SK-N-MC (cell line): ENCODE data around the gene DCP2.

Experiments used
- DNase-seq: peaks from one replicate; pipeline ENCODE4 v3.0.0-alpha.2; 2011; ENCODE audit warnings: low read depth, low spot score
- H3K27ac ChIP-seq: fragments of 200-600 bp; sonication (generic); 2 replicates; pipeline ENCODE4 v1.5.1; 2016; ENCODE audit warnings: mixed run types
- H3K36me3 ChIP-seq: fragments of 200-600 bp; sonication (generic); 2 replicates; pipeline ENCODE4 v1.6.1; 2017; ENCODE audit warnings: antibody characterized with exemption, low read length, mixed read lengths; ENCODE audit not compliant: insufficient read depth
- H3K4me3 ChIP-seq: fragments of 200-600 bp; sonication (generic); 2 replicates; pipeline ENCODE4 v1.5.1; 2016
- H3K9ac ChIP-seq: fragments of 200-600 bp; sonication (generic); 2 replicates; pipeline ENCODE4 v1.8.0; 2017; ENCODE audit warnings: mixed run types, mixed read lengths; ENCODE audit not compliant: insufficient read length
- H3K9me3 ChIP-seq: fragments of 200-600 bp; sonication (generic); 2 replicates; pipeline ENCODE4 v1.6.1; 2017; ENCODE audit warnings: low read depth, mild to moderate bottlenecking, antibody characterized with exemption, low read length, moderate library complexity, mixed read lengths
- EZH2 ChIP-seq: fragments of 200-600 bp; sonication (generic); IDR thresholded peaks from one replicate; pipeline ENCODE4 v1.6.1; 2017; ENCODE audit warnings: antibody characterized with exemption
- FOXP2 ChIP-seq: optimal IDR thresholded peaks from 2 replicates; pipeline ENCODE3; 2011; ENCODE audit warnings: mild to moderate bottlenecking, moderate library complexity; ENCODE audit not compliant: insufficient read depth; ENCODE audit errors: extremely low read length, control extremely low read depth
- POLR2AphosphoS5 ChIP-seq: IDR thresholded peaks from 2 replicates; pipeline ENCODE4 v1.6.1; 2012; ENCODE audit warnings: mild to moderate bottlenecking, low read depth, low read length, borderline replicate concordance

The DCP2 gene

GRCh38 chr5:113040672-113041260 is 64.2 kb downstream of the DCP2 start:
- Histone ChIP-seq H3K4me3 (no peak overlapping the region), H3K9me3 (no peaks in the 10 kb centered on the region), H3K36me3 (no peaks in the 10 kb centered on the region), H3K9ac (no peak overlapping the region), H3K27ac (no peak overlapping the region)
- no peak for DNase-seq
- no peak for TF ChIP-seq EZH2
- no peak for TF ChIP-seq POLR2AphosphoS5
- no peak for TF ChIP-seq FOXP2

GRCh38 chr5:113042491-113043243 is 66.1 kb downstream of the DCP2 start:
- Histone ChIP-seq H3K36me3 (no peaks in the 10 kb centered on the region), H3K9me3 (no peaks in the 10 kb centered on the region), H3K4me3 (no peak overlapping the region), H3K9ac (no peak overlapping the region), H3K27ac (no peak overlapping the region)
- TF ChIP-seq EZH2 (no peak), POLR2AphosphoS5 (no peak), FOXP2 (no peak)
- no peak for DNase-seq

- no peak for DNase-seq
- no peak overlapping the region for H3K9ac ChIP-seq
- H3K9me3 ChIP-seq = no peaks in the 10 kb centered on the region
- no peak overlapping the region for H3K27ac ChIP-seq
- TF ChIP-seq EZH2 (no peak), FOXP2 (no peak), POLR2AphosphoS5 (no peak)
- no peak overlapping the region for H3K4me3 ChIP-seq
- no peaks in the 10 kb centered on the region for H3K36me3 ChIP-seq
Observed at GRCh38 chr5:113043491-113043931, 66.9 kb downstream of the DCP2 start.

- H3K4me3 ChIP-seq = no peak overlapping the region
- TF ChIP-seq FOXP2 = no peak
- no peak for TF ChIP-seq POLR2AphosphoS5
- TF ChIP-seq EZH2 = no peak
- H3K9me3 ChIP-seq = no peaks in the 10 kb centered on the region
- no peaks in the 10 kb centered on the region for H3K36me3 ChIP-seq
- H3K27ac ChIP-seq = no peak overlapping the region
- no peak overlapping the region for H3K9ac ChIP-seq
- DNase-seq = no peak
Observed at GRCh38 chr5:113044776-113045465, 68.3 kb downstream of the DCP2 start.

- no peaks in the 10 kb centered on the region for H3K9me3 ChIP-seq
- no peaks in the 10 kb centered on the region for H3K36me3 ChIP-seq
- TF ChIP-seq EZH2 (no peak), POLR2AphosphoS5 (no peak), FOXP2 (no peak)
- DNase-seq = no peak
- no peak overlapping the region for H3K27ac ChIP-seq
- no peak overlapping the region for H3K9ac ChIP-seq
- H3K4me3 ChIP-seq = no peak overlapping the region
Observed at GRCh38 chr5:113047234-113047633, 70.6 kb downstream of the DCP2 start.

GRCh38 chr5:113047733-113048652 is 71.4 kb downstream of the DCP2 start:
- Histone ChIP-seq H3K9me3 (no peaks in the 10 kb centered on the region), H3K9ac (no peak overlapping the region), H3K36me3 (no peaks in the 10 kb centered on the region), H3K27ac (no peak overlapping the region), H3K4me3 (no peak overlapping the region)
- no peak for DNase-seq
- TF ChIP-seq POLR2AphosphoS5 = no peak
- TF ChIP-seq EZH2 = no peak
- TF ChIP-seq FOXP2 = no peak

GRCh38 chr5:113048931-113049330 is 72.3 kb downstream of the DCP2 start:
- no peak for DNase-seq
- no peak overlapping the region for H3K9ac ChIP-seq
- no peaks in the 10 kb centered on the region for H3K36me3 ChIP-seq
- TF ChIP-seq EZH2 = no peak
- TF ChIP-seq POLR2AphosphoS5 = no peak
- TF ChIP-seq FOXP2 = no peak
- H3K4me3 ChIP-seq = no peak overlapping the region
- H3K27ac ChIP-seq = no peak overlapping the region
- H3K9me3 ChIP-seq = no peaks in the 10 kb centered on the region

GRCh38 chr5:113050721-113051382 is 74.3 kb downstream of the DCP2 start:
- no peak for DNase-seq
- H3K4me3 ChIP-seq = no peak overlapping the region
- H3K27ac ChIP-seq = no peak overlapping the region
- no peaks in the 10 kb centered on the region for H3K36me3 ChIP-seq
- TF ChIP-seq POLR2AphosphoS5 (no peak), EZH2 (no peak), FOXP2 (no peak)
- no peak overlapping the region for H3K9ac ChIP-seq
- no peaks in the 10 kb centered on the region for H3K9me3 ChIP-seq
